Lung microvascular endothelial cell (primary cell): Measurements from ENCODE around the gene NPB. TPM values are rescaled to one million over a fixed set of nuclear protein-coding genes. Genes with fewer than 3 reads are reported as not detected.

Source experiments
- DNase-seq, 2 donors: peaks; one replicate each; pipeline versions ENCODE4 v3.0.0 to v3.0.0-alpha.2; 2010; ENCODE audit warnings: low read depth in 2 of 2
- total RNA-seq: library from RNA; depleted of rRNA; stranded (reverse); fragments of >200 nt; gene quantifications from 2 replicates; pipeline ENCODE4 v1.2.1, GENCODE V29; 2014

NPB gene
- total RNA-seq, 1 donor from 2014 or later = not detected

DNA sequence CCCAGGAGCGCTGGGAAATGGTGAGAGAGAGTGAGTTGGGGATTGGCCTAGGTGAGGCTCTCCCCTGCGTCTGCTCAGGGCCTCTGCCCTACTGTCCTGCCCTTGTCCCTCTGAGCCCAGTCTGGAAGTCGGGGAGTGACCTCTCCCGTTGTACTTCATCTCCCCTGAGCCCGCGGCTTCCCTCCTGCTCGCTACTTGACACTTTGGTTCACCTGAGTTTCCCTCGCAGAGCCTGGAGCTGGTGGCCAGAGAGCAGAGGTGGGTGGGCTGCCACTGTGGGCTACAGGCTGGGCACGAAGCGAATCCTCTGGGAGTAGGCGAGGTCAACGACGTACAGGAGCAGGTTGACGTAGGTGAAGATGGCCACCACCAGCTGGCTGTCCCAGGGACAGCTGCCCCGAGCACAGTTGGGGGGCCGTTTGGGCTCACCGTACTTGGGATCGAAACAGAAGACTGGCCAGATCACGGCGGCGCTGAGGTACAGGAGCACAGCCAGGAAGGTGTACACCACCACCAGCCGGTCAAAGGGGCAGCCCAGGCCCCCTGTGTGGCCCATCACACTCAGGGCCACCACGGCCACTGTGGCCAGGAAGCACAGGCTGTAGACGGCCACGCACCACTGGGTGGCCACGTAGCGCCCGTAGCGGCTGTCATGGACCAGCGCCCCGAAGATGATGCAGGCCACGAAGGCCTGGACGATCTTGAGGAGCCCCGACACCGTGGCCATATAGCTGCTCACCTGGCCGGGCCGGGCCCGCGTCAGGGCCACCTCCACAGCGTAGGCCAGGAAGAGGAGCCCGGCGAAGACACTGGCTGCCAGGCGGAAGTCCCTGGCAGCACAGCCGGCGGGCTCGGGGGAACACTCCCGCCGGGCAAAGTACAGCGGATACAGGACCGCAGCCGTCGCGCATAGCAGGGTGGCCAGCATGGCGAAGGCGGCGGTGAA, 38.8 kb downstream of the NPB start:
- DNase-seq = no peak

DNA sequence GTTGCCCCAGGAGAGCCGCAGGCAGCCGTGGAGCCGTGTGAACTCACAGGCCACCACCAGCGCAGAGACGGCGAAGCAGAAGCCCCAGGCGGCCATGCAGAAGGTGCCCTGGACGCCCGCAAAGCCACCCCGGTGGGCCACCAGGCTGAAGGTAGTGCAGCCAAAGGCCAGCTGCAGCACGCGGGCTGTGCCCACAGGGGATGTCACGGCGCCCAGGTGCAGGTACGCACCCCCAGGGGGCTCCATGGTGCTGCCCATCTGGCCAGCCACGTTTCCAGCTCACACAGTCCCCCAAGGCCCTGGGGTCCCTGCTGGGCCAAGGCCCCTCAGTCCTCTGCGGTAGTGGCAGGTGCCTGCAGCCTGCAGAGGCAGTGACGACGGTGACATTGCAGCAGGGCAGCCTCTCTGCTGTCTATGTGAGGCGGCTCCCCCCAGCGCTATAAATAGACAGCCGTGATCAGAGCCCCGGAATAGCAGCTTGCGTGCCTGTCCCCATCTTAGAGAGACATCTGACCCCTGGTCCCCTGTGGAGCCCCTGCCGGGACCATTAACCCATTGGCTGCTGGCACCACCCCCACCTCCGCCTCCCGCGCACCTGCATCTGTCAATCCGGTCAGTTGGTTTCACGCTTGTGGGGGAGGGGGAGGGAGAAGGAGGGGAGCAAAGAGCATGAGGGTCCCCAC, 39.6 kb downstream of the NPB start:
- DNase-seq = no peak

DNA sequence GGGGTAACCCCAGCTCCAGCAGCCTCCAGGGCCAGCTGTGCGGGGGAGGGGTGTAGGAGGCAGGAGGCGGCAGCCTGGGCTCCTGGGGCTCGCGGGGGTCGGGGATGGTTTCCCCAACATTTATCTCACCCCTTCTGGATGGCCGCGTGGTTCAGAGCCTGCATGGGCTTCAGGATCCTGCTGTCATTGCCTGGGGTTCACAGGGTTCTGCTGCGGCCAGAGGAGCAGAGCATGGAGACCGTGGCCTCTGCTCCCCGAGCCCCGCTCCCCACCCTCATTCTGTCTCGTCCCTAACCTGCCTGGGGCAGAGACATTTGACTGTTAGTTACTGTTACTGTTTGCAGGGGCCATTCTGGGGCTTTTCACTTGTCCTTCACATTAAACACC, 40.1 kb downstream of the NPB start:
- no peak for DNase-seq

DNA sequence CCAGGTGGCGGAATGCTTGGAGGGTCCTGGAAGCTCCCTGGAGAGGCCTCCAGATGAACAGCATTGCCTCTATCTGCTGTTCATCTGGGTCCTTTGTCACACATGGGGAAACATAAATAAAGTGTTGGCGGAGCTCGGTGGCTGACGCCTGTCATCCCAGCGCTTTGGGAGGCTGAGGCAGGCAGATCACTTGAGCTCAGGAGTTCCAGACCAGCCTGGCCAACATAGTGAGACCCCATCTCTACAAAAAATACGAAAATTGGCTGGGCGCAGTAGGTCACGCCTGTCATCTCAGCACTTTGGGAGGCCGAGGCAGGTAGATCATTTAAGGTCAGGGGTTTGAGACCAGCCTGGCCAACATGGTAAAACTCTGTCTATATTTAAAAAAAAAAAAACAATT, 42.8 kb downstream of the NPB start:
- no peak for DNase-seq

DNA sequence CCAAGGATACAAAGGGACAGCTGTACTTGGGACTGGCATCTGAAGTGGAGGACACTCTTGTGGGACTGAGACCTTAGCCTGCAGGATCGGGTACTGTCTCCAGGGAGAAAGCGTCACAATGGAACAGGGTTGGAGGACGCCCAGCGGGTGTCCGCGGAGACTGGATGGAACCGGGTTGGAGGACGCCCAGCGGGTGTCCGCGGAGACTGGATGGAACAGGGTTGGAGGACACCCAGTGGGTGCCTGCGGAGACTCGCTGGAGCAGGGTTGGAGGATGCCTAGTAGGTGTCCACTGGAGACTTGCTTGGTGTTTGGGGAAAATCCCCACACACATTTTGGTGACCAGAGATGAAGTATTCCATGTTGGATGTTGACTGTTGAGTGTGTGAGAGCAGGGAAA, 45.2 kb downstream of the NPB start, which contains the start of gene MYADML2:
TSS of gene MYADML2 (minus strand) at position 45 of the 400 bp plus-strand sequence. CDS start 5,492 bp downstream, outside the sequence.
- DNase-seq = no peak

DNA sequence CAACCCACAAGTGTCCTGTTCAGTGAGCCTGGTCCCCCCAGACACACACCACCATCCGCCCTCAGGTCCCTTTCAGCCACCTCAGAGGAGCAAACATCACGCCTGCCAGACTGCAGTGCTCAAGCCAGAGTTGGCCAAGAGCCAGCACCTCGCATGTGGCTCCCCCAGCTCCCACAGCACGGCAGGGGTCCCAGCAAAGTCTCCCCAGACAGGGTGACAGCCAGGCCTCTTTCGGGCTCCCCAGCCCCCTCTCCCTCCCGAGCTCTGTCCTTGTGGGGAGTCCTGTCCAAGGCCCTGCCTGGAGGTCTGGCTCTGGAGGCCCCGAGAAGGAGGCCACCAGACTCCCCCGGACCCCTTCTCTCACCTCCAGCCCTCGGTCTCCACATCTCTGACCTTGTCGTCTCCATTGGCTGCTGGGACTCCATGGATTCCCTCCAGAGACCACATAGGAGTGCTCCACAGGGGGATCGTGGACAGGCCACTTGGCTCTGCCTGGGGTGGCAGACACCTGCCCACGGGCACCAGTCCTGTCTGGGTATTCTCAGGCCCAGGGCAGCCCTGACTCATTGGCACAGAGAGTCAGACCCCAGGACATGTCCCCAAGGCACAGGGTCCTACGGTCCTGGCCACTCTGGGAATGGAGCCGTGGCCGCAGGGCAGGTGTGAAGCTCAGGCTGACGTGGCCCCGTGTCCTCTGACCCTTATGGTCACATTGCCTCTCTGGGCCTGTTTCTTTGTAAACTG, 46.8 kb downstream of the NPB start:
- DNase-seq = no peak

DNA sequence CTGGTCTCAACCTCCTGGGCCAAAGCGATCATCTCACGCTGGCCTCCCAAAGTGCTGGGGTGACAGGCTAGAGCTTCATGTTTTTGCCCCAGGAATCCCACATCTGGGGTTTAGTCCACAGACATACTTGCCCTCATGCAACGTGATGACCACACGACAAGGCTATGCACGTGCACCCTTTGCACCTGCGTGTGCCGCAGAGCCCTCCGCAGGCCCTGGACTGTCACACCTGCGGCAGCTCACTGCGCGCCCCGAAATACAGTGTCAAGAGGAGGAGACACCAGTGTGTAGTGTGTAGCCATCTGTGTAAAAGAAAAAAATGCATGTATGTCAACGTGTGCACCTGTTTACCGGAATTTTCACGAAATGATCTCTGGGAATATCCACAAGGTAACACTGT, 48.5 kb downstream of the NPB start:
- DNase-seq = no peak

DNA sequence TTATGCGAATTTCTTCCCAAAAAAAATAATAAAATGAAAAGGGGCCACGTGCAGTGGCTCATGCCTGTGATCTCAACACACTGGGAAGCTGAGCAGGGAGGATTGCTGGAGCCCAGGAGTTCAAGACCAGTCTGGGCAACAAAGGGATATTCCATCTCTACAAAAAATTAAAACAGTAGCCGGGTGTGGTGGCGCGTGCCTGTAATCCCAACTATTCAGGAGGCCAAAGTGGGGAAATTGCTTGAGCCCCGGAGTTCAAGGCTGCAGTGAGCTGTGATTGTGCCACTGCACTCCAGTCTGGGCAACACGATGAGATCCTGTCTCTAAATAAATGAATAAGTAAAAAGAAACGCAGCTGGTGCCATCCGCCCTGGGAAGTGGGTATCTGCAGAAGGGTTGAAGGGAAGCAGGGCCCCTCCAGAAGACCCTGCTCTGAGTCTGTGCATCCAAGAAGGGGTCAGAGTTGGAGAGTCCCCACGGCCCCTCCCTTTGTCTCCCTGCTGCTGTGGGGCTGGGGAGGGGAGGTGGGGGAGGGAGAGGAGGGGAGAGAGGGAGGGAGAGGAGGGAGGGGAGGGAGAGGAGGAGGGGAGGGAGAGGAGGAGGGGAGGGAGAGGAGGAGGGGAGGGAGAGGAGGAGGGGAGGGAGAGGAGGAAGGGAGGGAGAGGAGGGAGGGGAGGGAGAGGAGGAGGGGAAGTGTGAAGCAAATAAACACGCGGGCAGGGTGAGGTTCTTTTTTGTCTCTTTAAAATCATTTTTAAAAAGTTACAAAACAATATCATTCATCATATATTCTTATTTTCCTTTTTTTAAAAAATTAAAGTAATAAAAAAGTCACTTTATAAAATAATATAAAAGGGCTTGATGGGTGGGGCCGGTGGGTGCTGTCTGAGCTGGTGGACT, 50.0 kb downstream of the NPB start:
- DNase-seq = no peak

Other genes with a start within 250 kb of the NPB start
- 1.1 and 4.8 TPM in 2 replicates for gene PDE6G, start 245.7 kb upstream of the NPB start, total RNA-seq
- gene OXLD1, start 235.6 kb upstream of the NPB start, total RNA-seq = 21.4 and 30.4 TPM in 2 replicates
- gene CCDC137, start 235.5 kb upstream of the NPB start, total RNA-seq = 5.7 and 6.9 TPM in 2 replicates
- 28.6 and 29.4 TPM in 2 replicates for gene ARL16, start 218.4 kb upstream of the NPB start, total RNA-seq
- gene HGS, start 218.2 kb upstream of the NPB start, total RNA-seq = 43.2 and 45.2 TPM in 2 replicates
- gene MRPL12, start 198.9 kb upstream of the NPB start, total RNA-seq = 7.8 and 8.7 TPM in 2 replicates
- 6.7 and 11.8 TPM in 2 replicates for gene SLC25A10, start 190.0 kb upstream of the NPB start, total RNA-seq
- not detected in 2 replicates for gene GCGR, start 98.1 kb upstream of the NPB start, total RNA-seq
- gene MCRIP1, start 68.9 kb upstream of the NPB start, total RNA-seq = 93.7 and 178 TPM in 2 replicates
- not detected in 2 replicates for gene PPP1R27, start 67.2 kb upstream of the NPB start, total RNA-seq
- gene P4HB, start 41.7 kb upstream of the NPB start, total RNA-seq = 504 and 688 TPM in 2 replicates
- 91.7 and 92.9 TPM in 2 replicates for gene ARHGDIA, start 30.9 kb upstream of the NPB start, total RNA-seq
- 107 and 136 TPM in 2 replicates for gene ALYREF, start 10.7 kb upstream of the NPB start, total RNA-seq
- gene ANAPC11, start 10.5 kb upstream of the NPB start, total RNA-seq = 102 and 112 TPM in 2 replicates
- gene PCYT2, start 9.2 kb downstream of the NPB start, total RNA-seq = 24.0 and 27.6 TPM in 2 replicates
- gene SIRT7, start 15.9 kb downstream of the NPB start, total RNA-seq = 11.3 and 13.1 TPM in 2 replicates
- 9.2 and 17.1 TPM in 2 replicates for gene MAFG, start 25.5 kb downstream of the NPB start, total RNA-seq
- gene PYCR1, start 35.1 kb downstream of the NPB start, total RNA-seq = 52.3 and 60.9 TPM in 2 replicates
- gene MYADML2, start 45.0 kb downstream of the NPB start, total RNA-seq = not detected in 2 replicates
- under 0.01 TPM in 2 replicates for gene NOTUM, start 58.9 kb downstream of the NPB start, total RNA-seq
- gene ASPSCR1, start 75.4 kb downstream of the NPB start, total RNA-seq = 17.7 and 23.2 TPM in 2 replicates
- 30.1 and 31.5 TPM in 2 replicates for gene CENPX, start 120.6 kb downstream of the NPB start, total RNA-seq
- 7.6 and 8.3 TPM in 2 replicates for gene LRRC45, start 121.1 kb downstream of the NPB start, total RNA-seq
- 9.7 and 18.3 TPM in 2 replicates for gene RAC3, start 129.4 kb downstream of the NPB start, total RNA-seq
- 35.5 and 37.7 TPM in 2 replicates for gene DCXR, start 135.5 kb downstream of the NPB start, total RNA-seq
- 10.0 and 16.3 TPM in 2 replicates for gene RFNG, start 149.6 kb downstream of the NPB start, total RNA-seq
- gene GPS1, start 149.7 kb downstream of the NPB start, total RNA-seq = 61.9 and 64.1 TPM in 2 replicates
- gene DUS1L, start 163.6 kb downstream of the NPB start, total RNA-seq = 30.7 and 35.5 TPM in 2 replicates
- 35.1 and 43.4 TPM in 2 replicates for gene FASN, start 196.0 kb downstream of the NPB start, total RNA-seq